ENCODE data around the gene SHANK2.

SHANK2 gene

GRCh38 chr11:71218789-71219499 is 33.4 kb downstream of the SHANK2 start:
- no peak for DNase-seq

GRCh38 chr11:71215425-71215965 is 36.9 kb downstream of the SHANK2 start:
- no peak for DNase-seq

- no peak for DNase-seq
Measured at GRCh38 chr11:71214553-71215424, 37.6 kb downstream of the SHANK2 start.

DNA sequence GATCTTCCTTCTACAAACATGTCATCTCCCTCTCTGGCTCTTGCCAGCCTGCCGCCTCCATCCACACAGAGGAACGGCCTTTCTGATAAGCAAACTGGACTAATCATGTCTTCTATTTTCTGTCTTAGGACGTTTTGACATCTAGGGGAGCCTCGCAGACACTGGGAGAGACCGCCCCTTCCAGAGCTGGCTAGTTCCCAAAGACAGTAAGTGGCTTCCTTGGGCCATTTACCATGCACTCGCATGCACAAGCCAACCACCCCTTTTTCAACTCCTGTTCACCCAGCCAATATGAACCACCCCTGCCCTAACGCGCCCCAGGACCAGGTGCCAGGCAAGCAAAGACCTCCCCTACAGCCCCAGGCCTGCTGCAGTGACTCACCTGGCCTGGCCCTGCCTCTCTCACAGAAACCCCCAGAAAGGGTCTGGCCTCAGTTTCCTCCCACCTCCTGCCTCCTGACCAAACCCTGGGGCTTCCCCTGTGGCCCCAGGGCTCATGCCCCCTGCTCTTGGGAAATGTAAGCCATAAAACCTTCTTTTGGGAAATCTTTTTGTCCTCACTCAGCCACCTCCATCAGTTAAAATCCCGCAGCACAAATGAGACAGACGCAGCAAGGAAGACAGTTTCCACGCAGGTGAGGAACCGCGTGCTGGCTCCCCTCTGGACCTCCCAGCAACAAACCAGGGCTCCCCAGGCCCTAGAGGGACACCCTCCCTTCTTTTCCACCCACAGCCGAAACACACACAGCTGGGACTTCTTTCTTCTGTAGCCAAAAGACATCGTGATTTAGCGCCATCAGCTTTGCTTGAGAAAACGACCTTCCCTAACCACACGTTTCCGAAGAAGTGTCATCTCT is 38.5 kb downstream of the SHANK2 start:
- no peak for DNase-seq

DNA sequence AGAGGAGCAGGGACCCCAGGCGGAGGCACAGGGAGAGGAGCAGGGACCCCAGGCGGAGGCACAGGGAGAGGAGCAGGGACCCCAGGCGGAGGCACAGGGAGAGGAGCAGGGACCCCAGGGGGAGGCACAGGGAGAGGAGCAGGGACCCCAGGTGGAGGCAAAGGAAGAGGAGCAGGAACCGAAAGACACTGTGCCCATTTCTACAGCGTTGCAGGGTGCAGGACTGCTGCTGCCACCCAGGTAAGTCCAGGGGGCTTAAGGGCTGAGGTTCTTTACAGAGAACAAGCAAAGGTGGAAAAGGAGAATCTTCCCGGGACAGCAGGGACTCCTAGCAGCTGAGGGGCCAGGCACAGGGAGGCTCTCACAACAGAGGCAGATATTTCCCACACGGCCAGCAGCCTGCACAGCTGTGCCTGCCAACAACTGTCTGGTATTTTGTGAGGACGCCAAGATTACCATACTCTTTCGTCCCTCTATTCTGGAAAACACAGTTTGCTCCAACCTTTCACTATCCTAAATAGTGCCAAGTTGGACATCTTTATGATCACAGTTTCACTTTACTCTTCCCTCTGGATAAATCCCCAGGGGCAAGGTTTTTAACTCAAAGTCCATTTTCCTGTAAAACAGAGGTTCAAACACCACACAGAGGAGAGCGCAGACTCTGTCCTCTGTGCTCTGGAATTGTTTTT is 39.4 kb downstream of the SHANK2 start:
- no peak for DNase-seq

DNA sequence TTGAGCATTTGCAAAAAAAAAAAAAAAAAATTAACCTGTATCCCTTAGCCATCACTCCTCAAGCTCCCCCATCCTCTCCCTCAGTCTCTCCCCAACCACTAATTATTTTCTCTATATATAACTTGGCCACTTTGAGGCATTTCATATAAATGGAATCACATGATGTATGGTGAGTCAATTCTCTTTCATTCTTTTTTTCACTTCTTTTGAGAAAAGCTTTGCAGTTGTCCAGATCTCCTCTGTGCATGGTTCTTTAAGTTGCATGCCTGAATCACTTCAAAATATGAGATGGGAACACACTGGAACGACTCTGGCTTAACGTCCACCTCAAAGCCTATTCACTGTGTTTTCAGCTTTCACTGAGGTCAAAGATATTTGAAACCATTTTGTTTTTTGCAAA is 40.7 kb downstream of the SHANK2 start:
- DNase-seq: no peak

- no peak for DNase-seq
Measured at GRCh38 chr11:71210861-71211260, 41.5 kb downstream of the SHANK2 start.

GRCh38 chr11:71209656-71210055 is 42.7 kb downstream of the SHANK2 start:
- DNase-seq: no peak

DNA sequence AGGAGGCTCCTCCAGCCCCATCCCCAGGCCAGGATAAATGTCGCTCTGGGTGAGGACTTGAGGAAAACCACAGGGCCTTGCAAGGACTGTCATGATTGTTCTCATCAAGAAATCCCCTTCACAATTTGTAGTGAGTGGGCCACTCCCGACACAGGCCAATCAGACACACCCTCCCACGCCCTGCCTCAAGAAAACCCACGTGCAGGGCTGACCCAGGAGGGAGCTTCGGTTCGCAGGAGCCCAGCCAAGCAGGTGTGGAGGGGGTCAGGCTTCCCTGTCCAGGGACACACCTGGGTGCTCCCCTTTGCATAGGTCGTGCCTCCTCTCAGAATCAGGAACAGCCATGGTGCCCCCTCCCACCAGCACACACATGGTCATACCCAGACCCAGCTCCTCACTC is 43.2 kb downstream of the SHANK2 start:
- DNase-seq: no peak

DNA sequence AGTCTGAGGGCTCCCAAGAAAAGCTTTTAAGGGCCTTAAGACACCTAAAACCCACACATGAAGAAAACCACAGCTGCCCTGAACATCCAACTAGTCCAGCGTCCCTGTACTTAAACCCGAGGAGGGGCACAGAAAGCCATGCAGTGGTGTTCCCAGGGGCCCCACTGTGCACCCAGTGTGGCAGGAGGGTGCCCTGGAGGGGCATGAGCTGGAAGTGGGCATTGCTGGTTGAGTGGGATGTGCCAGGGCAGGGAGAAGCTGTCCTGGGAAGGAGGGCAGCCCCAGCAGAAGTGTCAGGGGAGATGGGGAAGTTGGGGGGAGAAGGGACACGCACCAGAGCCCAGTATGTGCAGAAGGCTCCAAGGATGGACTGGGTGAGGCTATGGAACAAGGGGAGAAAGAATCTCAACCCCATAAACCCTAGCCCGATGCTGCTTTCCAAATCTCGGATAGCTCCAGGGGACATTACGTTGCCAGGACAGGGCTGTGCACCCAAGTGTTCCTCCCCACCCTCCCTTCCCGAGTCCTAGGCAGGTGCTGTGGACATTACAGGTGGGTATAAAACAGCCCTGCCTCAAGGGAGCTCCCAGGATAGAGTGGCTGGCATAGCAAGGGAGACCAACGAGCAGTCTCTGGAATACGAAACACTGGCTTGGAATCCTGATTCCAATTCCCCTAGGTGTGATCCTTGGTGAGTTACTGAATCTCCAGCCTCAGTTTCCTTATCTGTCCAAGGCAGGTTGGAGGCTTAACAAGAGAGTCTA is 44.2 kb downstream of the SHANK2 start:
- no peak for DNase-seq

GRCh38 chr11:71207563-71207962 is 44.8 kb downstream of the SHANK2 start:
- DNase-seq: no peak

- DNase-seq: no peak
Measured at GRCh38 chr11:71206186-71206585, 46.2 kb downstream of the SHANK2 start.

DNA sequence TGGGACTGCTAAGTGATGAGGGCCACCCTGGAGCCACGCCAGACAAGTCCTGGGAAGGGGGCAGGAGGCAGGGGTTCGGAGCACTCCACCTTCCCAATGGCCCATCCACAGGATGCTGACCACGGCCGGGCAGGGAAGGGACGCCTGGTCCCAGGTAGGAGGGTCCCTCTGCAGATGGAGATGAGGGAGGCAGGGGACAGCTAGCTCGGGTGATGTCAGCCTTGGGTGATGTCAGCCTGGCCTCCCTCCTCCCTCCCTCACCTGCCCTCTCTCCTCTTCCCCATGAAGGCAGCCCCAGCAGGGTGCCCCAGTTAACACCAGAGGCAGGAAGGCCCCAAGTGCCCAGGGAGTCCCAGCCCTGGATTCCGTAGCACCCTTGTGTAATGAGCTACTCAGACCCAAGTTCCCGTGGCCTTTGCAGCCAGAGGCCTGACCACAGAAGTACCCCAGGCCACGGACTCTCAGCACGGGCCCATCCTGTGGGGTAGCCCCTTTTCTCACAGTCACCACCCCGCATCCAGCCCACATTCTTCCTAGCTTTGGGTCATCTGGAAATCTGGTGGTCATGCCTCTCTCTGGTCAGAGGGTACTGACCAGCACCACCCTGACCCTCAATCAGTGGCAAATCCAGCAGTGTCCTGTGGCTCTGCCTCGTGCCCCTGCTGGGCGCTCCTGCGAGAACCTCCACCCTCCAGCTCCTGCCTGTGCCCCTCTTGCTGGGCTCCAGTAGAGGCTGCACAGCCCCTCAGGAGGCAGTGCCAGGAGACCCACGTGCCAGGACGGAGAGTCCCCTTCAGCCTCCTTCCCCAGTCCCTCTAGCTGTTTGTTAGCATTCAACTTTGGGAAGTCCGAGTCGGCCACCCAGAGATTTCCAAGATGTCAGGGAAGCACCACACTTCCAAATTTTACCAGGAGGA is 47.4 kb downstream of the SHANK2 start:
- DNase-seq: no peak

DNA sequence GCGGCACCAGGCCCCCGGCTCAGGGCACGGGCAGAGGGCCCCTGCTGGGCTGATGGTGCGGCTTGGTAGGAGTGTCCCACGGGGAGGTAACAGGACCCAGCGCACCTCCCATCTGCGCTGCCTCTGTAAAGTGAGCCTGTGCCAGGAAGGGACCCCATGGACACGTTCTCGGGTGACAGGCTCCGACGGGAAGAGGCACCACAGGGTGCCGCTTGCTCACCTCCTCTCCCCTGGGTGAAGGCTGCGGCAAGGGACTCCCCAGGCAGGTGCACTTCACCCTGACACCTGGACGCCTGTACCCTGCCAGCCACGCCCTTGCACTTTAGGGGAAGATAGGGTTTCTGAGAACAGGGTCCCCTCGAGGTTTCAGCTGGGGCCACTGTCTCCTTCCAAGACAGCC is 48.1 kb downstream of the SHANK2 start:
- no peak for DNase-seq

DNA sequence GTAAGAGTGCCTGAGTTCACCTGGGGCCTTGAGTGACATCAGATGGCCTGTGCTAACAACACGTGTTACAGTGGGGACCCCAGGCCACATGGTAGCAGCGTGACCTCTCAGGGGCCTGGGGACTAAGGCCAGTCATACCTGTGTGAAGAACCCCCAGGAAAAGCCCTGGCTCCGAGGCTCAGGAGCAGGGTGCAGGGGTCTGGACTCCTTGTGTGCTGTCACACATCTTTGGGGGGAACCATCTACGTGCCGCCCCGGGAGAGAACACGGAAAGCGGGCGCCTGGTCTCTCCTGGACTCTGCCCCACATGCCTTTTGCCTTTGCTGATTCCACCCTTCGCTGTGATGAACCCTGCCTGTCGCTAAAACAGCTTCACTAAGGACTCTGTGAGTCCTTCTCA is 48.7 kb downstream of the SHANK2 start:
- DNase-seq: no peak

GRCh38 chr11:71202966-71203365 is 49.4 kb downstream of the SHANK2 start:
- DNase-seq: no peak

DNA sequence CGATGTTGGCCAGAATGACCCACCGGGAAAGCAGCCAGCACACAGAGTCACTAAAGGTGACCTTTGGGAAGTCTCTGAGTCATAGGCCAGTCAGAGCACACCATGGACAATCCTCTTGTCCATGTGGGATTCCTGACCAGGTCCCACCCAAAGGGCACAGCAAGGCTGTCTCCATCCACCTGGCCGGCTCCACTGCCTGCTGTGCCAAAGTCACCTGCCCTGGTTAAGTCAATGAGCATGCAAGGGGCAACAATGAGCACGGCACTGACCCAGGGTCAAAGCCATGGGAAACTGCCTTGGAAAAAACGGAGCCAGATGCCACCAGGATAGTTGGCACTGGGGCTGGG is 49.8 kb downstream of the SHANK2 start:
- DNase-seq: no peak

Measured in NCI-H1930 (cell line).